HG03520 (cell line): ENCODE results near the gene NAP1L1.

Experiments used
- ATAC-seq: cut with Tn5 transposase; IDR thresholded peaks from one replicate; pipeline ENCODE4 v1.9.1; 2021; ENCODE audit warnings: mild to moderate bottlenecking, moderate library complexity; ENCODE audit not compliant: unreplicated experiment

The NAP1L1 gene

DNA sequence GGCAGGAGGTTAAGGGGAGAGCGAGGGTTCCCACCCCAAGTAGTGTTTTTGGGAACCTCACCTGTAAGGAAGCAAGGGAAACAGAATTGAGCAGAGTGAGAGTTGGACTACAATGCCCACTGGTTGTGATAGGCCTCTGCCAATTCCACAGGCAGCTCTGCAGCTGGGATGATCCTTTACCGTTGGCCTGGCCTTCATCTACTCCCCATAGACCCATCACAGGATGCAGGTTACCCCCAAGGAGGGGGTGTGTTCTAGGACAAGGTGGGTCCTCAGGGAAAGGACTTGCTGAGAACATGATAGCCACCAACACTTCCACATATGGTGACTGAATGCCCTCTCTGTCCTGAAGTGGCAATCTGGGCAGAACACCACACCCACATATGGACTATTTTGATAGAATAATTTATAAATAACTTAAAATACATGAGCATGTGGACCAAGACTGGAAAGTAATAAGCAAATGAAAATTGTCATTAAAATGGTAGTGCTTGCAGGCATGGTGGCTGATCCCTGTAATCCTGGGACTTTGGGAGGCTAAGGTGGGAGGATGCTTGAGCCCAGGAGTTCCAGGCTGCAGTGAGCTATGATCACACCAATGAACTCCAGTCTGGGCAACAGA lies 61.3 kb downstream of the NAP1L1 start:
- no peak for ATAC-seq

DNA sequence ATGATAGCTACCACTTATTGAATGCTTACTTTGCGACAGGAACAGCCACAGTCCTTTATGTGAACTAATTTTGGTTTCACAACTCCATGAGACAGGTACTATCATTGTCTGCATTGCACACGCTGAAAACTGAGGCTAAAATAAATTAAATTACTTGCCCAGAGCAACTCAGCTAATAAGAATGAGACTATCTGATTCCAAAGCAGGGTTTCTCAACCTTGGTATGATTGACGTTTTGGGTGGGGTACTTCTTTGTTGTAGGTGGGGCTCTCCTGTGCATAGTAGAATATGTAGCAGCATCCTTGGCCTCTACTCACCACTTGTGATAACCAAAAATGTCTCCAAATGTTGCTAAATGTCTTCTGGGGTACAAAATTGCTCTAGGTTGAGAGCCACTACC lies 62.0 kb downstream of the NAP1L1 start:
- ATAC-seq, result no peak

DNA sequence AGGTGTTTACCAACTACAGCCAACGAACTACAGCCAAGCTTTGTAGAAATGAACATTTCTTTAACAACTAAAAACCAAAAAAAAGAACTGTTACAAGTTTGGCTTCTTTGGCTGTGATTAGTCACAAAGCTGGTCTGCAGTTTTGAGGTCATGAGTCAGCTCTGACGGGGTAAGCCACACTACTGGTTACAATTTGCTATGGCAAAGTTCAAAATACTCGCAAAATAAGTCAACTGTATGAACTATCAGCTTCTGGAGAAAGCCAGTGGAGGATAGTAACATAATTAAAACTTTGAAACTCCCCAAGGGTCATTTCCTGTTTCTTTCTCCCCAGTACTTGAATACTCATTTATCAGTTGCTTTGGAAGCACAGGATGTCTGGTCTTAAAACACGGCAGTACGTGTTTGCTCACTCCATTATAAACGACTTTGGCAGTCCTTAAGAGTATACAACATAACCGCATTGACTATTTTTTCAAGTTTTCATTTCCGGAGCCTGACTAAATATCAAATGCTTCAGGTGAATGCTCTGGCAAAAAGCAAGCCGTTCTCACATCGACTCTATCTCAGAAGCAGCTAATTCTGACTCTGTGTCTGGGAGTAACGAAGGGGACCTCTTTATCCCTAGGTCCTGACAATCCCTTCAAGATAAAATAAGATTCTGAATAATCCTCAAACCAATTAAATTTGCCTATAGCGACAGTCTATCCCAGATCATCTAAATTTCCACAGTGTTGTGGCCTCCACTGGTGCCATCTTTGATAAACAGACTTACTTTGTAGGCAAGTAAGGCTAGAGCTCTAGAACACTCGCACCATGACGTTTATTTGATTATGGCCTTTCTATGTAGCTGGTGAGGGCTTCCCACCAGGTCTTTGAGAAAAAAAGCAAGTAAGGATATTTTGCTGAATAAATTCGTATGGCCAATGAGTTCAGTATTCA lies 63.5 kb downstream of the NAP1L1 start:
- ATAC-seq, result peak; percentile 67

DNA sequence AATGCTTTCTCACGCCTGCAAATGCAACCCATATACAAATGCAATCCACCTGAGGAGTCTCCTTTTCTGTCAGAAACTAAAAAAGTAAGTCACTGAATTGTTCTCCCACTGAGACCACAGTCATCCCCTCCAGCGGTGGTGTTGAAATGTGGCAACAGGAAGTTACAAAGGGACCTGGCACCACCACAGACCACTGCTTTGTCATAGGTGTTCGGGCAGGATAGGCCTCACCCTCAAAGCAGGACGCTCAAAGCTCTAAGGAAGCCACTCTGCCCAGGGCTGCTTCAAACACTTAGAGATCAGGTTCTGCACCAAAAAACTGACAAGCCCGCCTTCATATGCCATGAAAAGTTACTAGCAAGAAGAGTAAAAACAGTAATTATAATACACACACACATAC lies 64.2 kb downstream of the NAP1L1 start:
- ATAC-seq, result peak; percentile 38

DNA sequence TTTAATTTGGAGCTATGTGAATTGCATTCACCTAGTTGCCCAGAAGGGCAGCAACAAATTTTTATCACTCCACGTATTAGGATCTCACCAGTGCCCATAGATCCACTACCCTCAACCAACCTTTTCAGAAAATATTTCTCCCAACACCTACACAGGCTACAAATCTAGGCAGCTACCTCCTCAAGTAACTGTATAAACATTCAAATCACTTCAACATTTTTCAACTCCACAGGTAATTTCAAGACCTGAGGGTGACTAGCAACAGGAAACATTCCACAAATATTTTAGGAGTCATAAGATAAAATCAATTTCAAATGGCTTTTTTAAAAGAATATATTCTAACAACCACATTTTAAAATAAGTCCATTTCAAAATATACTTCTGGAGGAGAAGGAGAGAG lies 65.8 kb downstream of the NAP1L1 start:
- ATAC-seq, result no peak

DNA sequence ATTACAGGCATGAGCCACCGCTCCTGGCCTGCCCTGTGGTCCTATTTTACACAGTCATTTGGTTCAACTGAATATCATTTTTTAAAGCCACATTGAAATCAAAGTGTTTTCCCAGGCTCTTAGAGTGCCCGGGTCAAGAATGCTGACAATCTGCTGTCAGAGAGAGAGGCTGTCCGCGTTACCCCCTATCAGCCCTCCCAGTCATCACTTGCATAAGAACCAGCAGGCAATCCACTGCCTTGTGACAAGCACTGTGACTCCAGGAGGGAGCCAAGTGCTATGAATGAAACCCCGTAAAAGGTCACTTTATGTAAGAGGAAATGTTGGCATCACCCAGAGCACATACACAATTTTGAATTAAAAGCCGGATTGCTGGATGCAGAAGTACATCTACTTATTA lies 66.4 kb downstream of the NAP1L1 start:
- ATAC-seq, result no peak

DNA sequence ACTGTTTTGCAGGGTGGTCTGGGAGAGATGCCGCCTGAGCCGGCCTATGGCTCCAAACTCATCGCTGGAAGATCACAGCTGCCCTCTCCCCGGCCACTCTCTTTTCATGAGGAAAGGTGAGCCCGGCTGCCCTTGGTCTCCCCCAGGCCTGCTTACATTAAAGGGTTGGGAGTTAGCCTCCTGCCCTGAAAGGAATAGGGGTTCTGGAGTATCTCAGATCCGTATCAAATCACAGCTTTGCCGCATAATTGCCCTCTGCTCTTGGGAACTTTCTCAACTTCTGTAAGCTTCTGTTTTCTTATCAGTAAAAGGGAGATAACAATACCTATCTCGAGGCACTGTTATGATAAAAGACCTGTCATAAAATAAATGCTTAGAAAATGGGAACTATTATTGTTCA lies 70.5 kb downstream of the NAP1L1 start:
- no peak for ATAC-seq

DNA sequence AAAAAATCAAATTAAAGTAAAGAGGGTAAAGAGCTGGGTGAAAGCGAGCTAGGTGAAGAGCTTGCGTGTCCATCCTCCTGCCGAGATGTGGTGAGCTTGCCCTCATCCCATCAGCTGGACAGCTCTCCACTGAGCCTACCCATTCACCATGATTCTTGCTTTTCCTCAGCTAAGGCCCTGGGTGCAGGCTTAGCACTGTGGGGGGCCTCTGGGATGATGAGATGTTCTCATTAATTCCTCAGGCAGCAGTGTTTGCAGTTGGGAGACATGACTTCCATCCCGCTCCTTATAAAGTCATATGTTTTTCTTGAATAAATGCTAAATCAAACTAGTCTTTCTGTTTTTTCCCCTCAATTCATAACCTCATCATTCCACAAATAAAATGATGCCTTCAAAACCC lies 70.9 kb downstream of the NAP1L1 start:
- no peak for ATAC-seq

DNA sequence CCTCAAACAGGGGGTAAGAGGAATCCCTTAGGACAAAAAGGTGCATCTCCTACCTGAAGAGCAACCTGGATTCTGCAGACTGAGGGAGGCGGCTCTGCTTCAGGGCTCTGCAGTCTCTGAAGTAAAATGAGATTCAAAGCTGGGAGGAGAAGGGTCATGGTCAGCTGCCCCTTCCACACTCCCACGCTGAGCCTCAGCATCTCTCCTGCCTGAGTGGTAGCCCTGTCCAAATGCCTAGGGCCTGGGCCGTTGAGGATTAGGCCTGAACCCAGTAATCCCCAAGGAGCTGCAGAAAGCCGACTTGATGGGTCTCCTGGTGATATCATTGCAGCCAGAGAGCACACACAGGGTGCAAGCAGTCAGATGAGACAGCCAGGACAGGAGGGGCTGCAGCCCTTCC lies 71.8 kb downstream of the NAP1L1 start:
- ATAC-seq, result no peak

DNA sequence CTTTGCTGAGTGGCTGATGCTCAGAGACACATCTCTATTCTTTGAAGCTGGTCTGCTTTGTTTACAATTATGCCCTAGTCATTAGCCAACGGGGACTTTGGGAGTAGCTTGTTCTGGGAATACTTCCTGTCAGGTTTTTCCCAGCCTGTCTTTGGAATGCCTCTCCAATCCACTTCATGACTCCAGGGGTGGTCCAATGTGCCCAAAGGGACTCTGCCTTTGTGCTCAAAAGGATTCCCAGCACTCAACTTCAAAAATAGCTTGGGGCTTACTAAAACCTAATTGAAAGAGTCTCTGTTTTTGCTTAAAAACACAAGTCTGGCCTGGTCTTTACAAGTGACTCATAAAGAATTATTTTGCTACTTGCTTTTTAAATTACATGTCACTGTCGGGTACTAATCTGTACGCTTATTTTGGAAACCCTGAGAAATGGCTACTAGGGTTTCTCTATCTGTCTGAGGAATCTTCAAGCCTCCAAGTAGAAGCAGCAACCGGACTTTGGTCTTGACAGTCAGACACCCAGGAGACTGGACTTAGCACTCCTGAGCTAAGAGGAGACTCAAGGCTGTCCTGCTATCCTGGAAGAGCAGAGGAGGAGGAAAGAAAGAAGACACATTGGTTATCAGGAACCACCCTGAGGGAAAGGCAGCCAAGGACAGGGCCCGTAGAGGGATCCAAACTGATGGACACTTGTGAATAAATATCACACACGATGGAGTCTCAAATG lies 73.6 kb downstream of the NAP1L1 start:
- ATAC-seq, result no peak

DNA sequence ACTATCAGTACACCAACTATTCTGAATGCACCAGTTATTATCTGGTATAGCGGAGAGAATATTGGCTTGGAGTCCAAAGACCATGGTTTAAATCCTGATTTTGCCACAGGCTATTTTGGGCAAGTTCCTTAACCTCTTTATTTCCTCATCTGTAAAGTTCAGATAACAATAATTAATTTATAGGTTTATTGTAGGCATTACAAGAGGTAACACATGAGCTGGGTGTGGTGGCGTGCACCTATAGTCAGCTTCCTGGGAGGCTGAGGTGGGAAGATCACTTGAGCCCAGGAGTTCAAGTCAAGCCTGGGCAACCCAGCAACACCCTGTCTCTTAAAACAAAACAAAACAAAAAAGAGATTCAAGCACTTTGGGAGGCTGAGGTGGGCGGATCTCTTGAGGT lies 76.1 kb downstream of the NAP1L1 start:
- ATAC-seq, result no peak

DNA sequence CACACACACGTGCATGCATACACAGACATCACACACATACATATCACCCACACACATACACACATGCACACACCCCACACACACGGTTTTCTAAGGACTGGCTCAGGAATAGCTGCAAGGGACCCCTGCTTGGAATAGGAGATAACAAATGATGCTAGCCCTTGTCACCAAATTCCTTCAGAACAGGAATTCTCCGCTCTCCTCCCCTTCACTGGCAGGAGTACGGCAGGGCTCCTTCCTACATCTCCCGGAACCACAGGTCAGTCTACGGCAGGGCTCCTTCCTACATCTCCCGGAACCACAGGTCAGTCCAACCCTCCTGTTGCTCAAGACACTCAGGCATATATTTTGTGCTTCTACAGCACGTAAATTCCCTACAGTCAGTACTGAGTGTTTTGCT lies 76.8 kb downstream of the NAP1L1 start:
- ATAC-seq, result no peak

DNA sequence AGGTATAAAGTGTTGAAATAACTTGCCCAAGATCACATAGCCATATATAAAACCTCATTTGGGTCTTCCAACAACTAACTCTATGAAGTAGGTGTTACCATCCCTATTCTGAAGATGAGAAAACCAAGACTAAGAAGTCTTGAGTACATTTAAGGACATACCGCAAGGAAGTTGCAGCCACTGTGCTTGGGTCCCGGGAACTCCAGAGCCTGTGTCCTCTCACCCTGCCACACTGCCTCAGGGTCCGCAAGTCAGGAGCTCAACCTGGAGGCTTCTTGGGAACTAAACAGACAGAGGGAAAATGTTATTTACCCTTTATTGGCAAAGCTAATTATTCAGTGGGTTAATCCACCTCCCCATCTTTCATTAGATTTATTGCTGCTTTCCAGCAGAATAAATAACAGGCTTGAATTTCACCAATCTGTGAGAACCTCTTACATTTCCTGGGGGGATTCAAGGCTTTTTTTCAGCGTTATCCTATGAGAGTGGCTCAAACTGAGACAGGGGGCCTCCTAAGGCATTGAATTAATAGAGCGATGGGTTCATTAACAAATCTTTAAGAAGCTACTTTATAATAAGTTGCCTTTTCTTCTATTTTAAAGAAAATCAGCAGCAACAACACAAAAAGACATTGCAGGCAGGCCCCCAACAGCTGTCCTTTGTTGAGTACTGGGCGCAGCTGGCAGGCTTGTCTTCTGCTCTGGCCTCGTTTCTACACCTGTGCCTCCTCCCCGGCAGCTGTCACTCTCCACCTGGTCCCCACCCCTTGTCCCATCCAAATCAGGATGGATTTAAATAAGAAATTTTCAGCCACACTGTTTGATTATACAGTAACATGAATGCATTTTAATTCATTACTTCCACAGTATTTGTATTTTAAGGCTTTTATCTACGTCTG lies 78.2 kb downstream of the NAP1L1 start:
- no peak for ATAC-seq

DNA sequence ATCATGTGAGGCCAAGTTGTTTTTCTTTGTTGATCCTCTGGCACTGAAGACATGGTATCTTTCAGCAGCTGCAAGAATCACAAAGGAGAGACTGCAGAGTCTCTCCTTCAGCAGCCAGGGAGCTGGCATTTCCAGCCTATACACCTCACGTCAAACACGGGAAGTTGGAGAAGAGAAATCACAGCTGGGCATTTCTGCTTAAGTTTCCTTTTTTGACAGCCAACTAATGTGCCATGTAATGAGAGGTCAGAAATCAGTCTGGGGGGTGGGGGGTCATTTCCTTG lies 81.2 kb downstream of the NAP1L1 start:
- no peak for ATAC-seq

DNA sequence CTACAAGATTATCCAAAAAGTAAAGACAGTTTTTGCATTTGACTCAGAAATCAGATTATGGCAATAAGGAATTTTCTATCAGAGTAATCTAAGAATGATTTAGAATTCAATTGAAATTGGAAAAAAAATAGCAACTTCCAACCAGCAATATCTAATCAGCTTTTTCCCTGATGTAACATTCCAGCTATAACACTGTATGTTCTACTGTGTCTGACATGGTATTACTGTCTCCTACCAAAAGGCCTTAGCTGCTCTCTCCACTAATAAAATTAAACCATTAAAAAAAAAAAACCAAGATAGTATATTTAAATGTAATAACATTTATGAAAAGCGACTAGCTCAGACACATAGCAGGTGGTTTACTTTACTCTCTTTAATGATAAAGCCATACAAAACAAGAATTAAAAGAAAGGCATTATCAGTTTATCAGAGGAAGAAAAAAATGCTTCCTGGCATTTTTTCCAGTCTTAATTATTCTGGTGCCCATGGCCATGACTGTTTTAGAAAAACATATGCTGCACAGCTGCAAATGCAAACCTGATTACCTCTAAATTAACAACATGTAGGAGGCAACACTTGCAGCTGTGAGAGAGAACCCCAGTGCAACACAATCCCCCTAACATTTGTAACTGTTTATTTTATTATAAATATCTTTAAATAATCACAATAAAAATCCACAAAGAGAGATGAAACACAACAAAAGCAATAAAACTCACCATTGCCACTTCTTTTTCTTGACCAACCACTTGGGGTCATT lies 81.7 kb downstream of the NAP1L1 start:
- no peak for ATAC-seq

DNA sequence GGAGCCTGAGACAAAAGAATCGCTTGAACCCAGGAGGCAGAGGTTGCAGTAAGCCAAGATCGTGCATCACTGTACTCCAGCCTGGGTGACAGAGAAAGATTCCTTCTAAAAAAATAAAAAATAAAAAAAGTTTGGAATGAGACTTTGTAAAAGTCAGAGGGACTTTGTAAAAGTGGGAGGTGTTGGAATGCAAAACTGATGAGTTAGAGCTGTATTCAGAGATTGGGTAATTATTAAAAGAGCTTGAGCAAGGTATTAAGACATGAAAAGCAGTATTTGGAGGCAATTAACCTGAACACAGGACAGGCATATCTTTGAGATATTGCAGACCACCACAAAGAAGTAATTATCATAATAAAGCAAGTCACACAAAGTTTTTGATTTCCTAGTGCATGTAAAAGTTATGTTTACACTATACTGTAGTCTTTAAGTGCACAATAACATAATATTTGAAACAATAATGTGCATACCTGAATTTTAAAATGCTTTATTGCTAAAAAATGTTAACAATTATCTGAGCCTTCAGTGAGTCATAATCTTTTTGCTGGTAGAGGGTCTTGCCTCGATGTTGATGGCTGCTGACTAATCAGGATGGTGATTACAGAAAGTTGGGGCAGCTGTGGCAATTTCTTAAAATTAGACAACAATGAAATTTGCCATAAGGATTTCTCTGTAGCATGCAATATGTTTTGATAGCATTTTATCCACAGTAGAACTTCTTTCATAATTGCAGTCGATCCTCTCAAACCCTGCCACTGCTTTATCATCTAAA lies 86.0 kb downstream of the NAP1L1 start:
- ATAC-seq, result no peak

DNA sequence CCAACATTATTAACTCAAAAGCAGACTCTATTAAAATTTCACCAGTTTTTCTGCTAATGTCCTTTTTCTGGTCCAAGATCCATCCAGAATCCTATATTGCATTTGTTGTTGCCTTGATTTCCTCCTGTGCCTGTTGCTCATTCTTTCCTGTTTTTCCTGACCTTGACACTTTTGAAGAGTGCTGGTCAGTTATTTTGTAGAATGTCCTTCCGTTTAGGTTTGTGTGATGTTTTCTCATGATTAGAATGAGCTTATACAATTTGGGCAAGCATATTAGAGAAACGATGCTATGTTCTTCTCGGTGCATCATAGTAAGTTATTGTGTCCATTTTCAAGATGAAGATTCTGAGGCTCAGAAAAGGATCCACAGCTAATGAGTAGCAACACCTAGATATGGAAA lies 86.8 kb downstream of the NAP1L1 start:
- ATAC-seq, result no peak

DNA sequence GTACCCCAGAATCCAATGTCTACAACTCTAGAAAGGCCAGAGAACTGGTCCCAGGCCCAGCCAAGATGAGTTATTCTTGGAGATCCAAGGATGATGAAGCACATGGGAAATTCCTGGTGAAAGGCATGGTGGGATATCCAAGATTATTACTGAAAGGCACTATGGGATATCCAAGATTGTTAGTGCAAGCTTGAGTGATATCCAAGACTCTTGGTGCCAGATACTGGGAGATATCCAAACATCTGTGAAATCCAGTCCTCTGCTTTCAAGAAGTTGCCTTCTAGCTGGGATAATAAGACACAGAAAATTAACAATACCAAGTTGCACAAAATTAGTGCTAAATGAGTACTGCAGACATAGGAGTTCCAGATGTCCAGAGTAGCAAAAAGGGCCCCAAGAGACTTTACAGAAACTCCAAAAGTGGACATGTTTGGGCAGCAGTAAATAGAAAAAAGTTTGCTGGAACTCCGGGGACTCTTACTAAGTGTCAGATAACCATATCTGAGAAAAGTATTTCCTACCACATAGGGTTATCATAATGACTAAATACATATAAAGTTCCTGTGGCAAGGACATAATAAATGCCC lies 87.5 kb downstream of the NAP1L1 start:
- ATAC-seq, result no peak

DNA sequence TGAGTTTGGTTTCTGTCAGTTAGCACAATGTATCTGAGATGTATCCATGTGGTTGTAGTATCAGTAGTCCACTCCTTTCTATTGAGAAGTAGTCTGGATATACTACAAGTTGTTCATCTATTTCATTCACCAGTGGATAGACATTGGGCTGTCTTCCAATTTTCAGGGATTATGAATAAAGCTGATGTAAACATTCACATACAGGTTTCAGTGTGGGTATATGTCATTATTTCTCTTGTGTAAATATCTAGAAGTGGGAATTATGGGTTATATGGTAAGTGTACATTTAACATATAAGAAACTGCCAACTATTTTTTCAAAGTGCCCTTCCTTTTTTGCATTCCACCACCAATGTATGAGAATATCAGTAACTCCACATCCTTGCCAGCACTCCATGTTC lies 88.8 kb downstream of the NAP1L1 start:
- ATAC-seq, result no peak
